HEK293 (cell line): Measurements from ENCODE around the gene SVIL.
A peak's percentile ranks its signal among the peaks of the same experiment; 100 is the strongest.

Source experiments
- EGR2 ChIP-seq: fragments of 450-650 bp; formaldehyde crosslinking; IDR thresholded peaks from 2 replicates; pipeline ENCODE4 v1.5.1; 2016; ENCODE audit warnings: low read depth, missing biosample characterization, missing genetic modification characterization
- ELK4 ChIP-seq: IDR thresholded peaks from 2 replicates; pipeline ENCODE4 v1.6.1; 2011; ENCODE audit warnings: mild to moderate bottlenecking, low read depth, low read length, borderline replicate concordance
- GLI2 ChIP-seq: fragments of 450-650 bp; formaldehyde crosslinking; IDR thresholded peaks from 2 replicates; pipeline ENCODE4; 2017; ENCODE audit warnings: missing biosample characterization, missing genetic modification characterization, low read depth, borderline replicate concordance
- GLIS1 ChIP-seq: fragments of 450-650 bp; formaldehyde crosslinking; IDR thresholded peaks from 2 replicates; pipeline ENCODE4 v1.5.1; 2016; ENCODE audit warnings: missing biosample characterization, missing genetic modification characterization
- HOXA7 ChIP-seq: sonication (generic); formaldehyde crosslinking; IDR thresholded peaks from 2 replicates; pipeline ENCODE4 v1.8.1; 2022; ENCODE audit warnings: missing genetic modification reagents, borderline replicate concordance
- IKZF3 ChIP-seq: fragments of 450-650 bp; IDR thresholded peaks from 2 replicates; pipeline ENCODE4 v1.5.0; 2018; ENCODE audit warnings: missing biosample characterization, mild to moderate bottlenecking, missing genetic modification characterization, moderate library complexity
- KLF10 ChIP-seq: fragments of 450-650 bp; IDR thresholded peaks from 2 replicates; pipeline ENCODE4 v1.5.1; 2018; ENCODE audit warnings: missing biosample characterization, mild to moderate bottlenecking, missing genetic modification characterization
- KLF17 ChIP-seq: fragments of 450-650 bp; formaldehyde crosslinking; IDR thresholded peaks from 2 replicates; pipeline ENCODE4 v1.5.1; 2016; ENCODE audit warnings: missing biosample characterization, missing genetic modification characterization
- PRDM4 ChIP-seq: fragments of 450-650 bp; formaldehyde crosslinking; IDR thresholded peaks from 2 replicates; pipeline ENCODE4 v1.5.1; 2017; ENCODE audit warnings: missing biosample characterization, missing genetic modification characterization
- PRDM6 ChIP-seq: fragments of 450-650 bp; formaldehyde crosslinking; IDR thresholded peaks from 2 replicates; pipeline ENCODE4 v1.5.1; 2017; ENCODE audit warnings: missing biosample characterization, missing genetic modification characterization
- TRIM28 ChIP-seq: IDR thresholded peaks from 2 replicates; pipeline ENCODE4 v1.6.1; 2011; ENCODE audit warnings: low read length, control low read depth, borderline replicate concordance
- YY2 ChIP-seq: fragments of 450-650 bp; formaldehyde crosslinking; IDR thresholded peaks from 2 replicates; pipeline ENCODE4 v1.5.1; 2016; ENCODE audit warnings: missing biosample characterization, missing genetic modification characterization
- ZBTB49 ChIP-seq: fragments of 450-650 bp; formaldehyde crosslinking; IDR thresholded peaks from 2 replicates; pipeline ENCODE4 v1.5.1; 2016; ENCODE audit warnings: missing biosample characterization, missing genetic modification characterization, low read depth
- ZNF132 ChIP-seq: fragments of 450-650 bp; formaldehyde crosslinking; IDR thresholded peaks from 2 replicates; pipeline ENCODE4 v1.5.1; 2017; ENCODE audit warnings: missing biosample characterization, missing genetic modification characterization, borderline replicate concordance
- ZNF146 ChIP-seq: fragments of 450-650 bp; formaldehyde crosslinking; IDR thresholded peaks from 2 replicates; pipeline ENCODE4 v1.5.1; 2016; ENCODE audit warnings: missing biosample characterization, missing genetic modification characterization
- ZNF155 ChIP-seq: fragments of 450-650 bp; formaldehyde crosslinking; IDR thresholded peaks from 2 replicates; pipeline ENCODE4 v1.5.1; 2016; ENCODE audit warnings: missing biosample characterization, missing genetic modification characterization
- ZNF174 ChIP-seq: fragments of 450-650 bp; formaldehyde crosslinking; IDR thresholded peaks from 2 replicates; pipeline ENCODE4 v1.5.0; 2017; ENCODE audit warnings: missing biosample characterization, mild to moderate bottlenecking, missing genetic modification characterization
- ZNF23 ChIP-seq: fragments of 450-650 bp; formaldehyde crosslinking; IDR thresholded peaks from 2 replicates; pipeline ENCODE4 v1.5.1; 2016; ENCODE audit warnings: missing biosample characterization, missing genetic modification characterization, borderline replicate concordance
- ZNF341 ChIP-seq: fragments of 450-650 bp; formaldehyde crosslinking; IDR thresholded peaks from 2 replicates; pipeline ENCODE4; 2016; ENCODE audit warnings: low read depth, missing biosample characterization, missing genetic modification characterization
- ZNF394 ChIP-seq: fragments of 450-650 bp; formaldehyde crosslinking; IDR thresholded peaks from 2 replicates; pipeline ENCODE4 v1.5.1; 2016; ENCODE audit warnings: missing biosample characterization, missing genetic modification characterization, mild to moderate bottlenecking, moderate library complexity, borderline replicate concordance
- ZNF433 ChIP-seq: fragments of 450-650 bp; formaldehyde crosslinking; IDR thresholded peaks from 2 replicates; pipeline ENCODE4 v1.5.1; 2016; ENCODE audit warnings: missing biosample characterization, missing genetic modification characterization, low read depth
- ZNF473 ChIP-seq: fragments of 450-650 bp; formaldehyde crosslinking; IDR thresholded peaks from 2 replicates; pipeline ENCODE4 v1.5.1; 2017; ENCODE audit warnings: missing biosample characterization, missing genetic modification characterization
- ZNF48 ChIP-seq: fragments of 450-650 bp; formaldehyde crosslinking; IDR thresholded peaks from 2 replicates; pipeline ENCODE4 v1.5.1; 2016; ENCODE audit warnings: missing biosample characterization, missing genetic modification characterization
- ZNF521 ChIP-seq: fragments of 450-650 bp; formaldehyde crosslinking; IDR thresholded peaks from 2 replicates; pipeline ENCODE4 v1.5.1; 2017; ENCODE audit warnings: missing biosample characterization, mild to moderate bottlenecking, missing genetic modification characterization
- ZNF558 ChIP-seq: fragments of 450-650 bp; formaldehyde crosslinking; IDR thresholded peaks from 2 replicates; pipeline ENCODE4 v1.5.1; 2016; ENCODE audit warnings: missing biosample characterization, missing genetic modification characterization
- ZNF677 ChIP-seq: fragments of 450-650 bp; IDR thresholded peaks from 2 replicates; pipeline ENCODE4 v1.5.0; 2018; ENCODE audit warnings: missing biosample characterization, mild to moderate bottlenecking, missing genetic modification characterization, moderate library complexity
- ZSCAN30 ChIP-seq: fragments of 450-650 bp; IDR thresholded peaks from 2 replicates; pipeline ENCODE4 v1.5.1; 2018; ENCODE audit warnings: missing biosample characterization, mild to moderate bottlenecking, missing genetic modification characterization, moderate library complexity
- ZSCAN4 ChIP-seq: fragments of 450-650 bp; formaldehyde crosslinking; IDR thresholded peaks from 2 replicates; pipeline ENCODE4 v1.5.1; 2017; ENCODE audit warnings: missing biosample characterization, missing genetic modification characterization

SVIL gene

GRCh38 chr10:29535012-29535777 is 99.6 kb downstream of the SVIL start (continued):
- TF ChIP-seq ZNF677: no peak
- peak; percentile 27; the same call in 1 of the 2 replicates for TF ChIP-seq ZNF394 (tag by site-specific recombination)
- peak; percentile 14; the same call in 1 of the 2 replicates for TF ChIP-seq GLI2 (tag by site-specific recombination)
- no peak for TF ChIP-seq ZNF521 (tag by site-specific recombination)
- peak; percentile 48; the same call in 1 of the 2 replicates for TF ChIP-seq KLF10 (tag by site-specific recombination)
- peak; percentile 32 for TF ChIP-seq EGR2 (tag by site-specific recombination)
- no peak for TF ChIP-seq YY2 (tag by site-specific recombination)
- TF ChIP-seq KLF17 (tag by site-specific recombination): 0 out of 2 replicates have a peak, but pooled peaks have one; percentile 38
- peak; percentile 61; the same call in 1 of the 2 replicates for TF ChIP-seq PRDM6 (tag by site-specific recombination)
- no peak for TF ChIP-seq ELK4
- no peak for TF ChIP-seq ZNF23 (tag by site-specific recombination)
- TF ChIP-seq ZNF341 (tag by site-specific recombination): peak; percentile 63
- peak; percentile 76 for TF ChIP-seq TRIM28
- TF ChIP-seq ZNF433 (tag by site-specific recombination): no peak
- no peak for TF ChIP-seq ZBTB49 (tag by site-specific recombination)
- no peak for TF ChIP-seq ZNF48 (tag by site-specific recombination)
- TF ChIP-seq ZNF132 (tag by site-specific recombination): no peak
- no peak for TF ChIP-seq ZNF146 (tag by site-specific recombination)
- peak; percentile 35; the same call in 1 of the 2 replicates for TF ChIP-seq GLIS1 (tag by site-specific recombination)
- no peak for TF ChIP-seq HOXA7 (CRISPR knock-in tag)
- TF ChIP-seq PRDM4 (tag by site-specific recombination): no peak
- TF ChIP-seq ZSCAN4 (tag by site-specific recombination): no peak
- no peak for TF ChIP-seq ZNF558
- TF ChIP-seq IKZF3: peak; percentile 45; the same call in 1 of the 2 replicates
- no peak for TF ChIP-seq ZNF174
- peak; percentile 20; the same call in 1 of the 2 replicates for TF ChIP-seq ZSCAN30 (tag by site-specific recombination)
- TF ChIP-seq ZNF473: no peak
- TF ChIP-seq ZNF155 (tag by site-specific recombination): no peak
